ENCODE measurements around the gene CCDC78. TPM values are rescaled to one million over a fixed set of nuclear protein-coding genes. Genes with fewer than 3 reads are reported as not detected.

The CCDC78 gene
- total and polyA plus RNA-seq, 2 experiments from 2014 or later: 10.5 to 12.6 TPM

DNA sequence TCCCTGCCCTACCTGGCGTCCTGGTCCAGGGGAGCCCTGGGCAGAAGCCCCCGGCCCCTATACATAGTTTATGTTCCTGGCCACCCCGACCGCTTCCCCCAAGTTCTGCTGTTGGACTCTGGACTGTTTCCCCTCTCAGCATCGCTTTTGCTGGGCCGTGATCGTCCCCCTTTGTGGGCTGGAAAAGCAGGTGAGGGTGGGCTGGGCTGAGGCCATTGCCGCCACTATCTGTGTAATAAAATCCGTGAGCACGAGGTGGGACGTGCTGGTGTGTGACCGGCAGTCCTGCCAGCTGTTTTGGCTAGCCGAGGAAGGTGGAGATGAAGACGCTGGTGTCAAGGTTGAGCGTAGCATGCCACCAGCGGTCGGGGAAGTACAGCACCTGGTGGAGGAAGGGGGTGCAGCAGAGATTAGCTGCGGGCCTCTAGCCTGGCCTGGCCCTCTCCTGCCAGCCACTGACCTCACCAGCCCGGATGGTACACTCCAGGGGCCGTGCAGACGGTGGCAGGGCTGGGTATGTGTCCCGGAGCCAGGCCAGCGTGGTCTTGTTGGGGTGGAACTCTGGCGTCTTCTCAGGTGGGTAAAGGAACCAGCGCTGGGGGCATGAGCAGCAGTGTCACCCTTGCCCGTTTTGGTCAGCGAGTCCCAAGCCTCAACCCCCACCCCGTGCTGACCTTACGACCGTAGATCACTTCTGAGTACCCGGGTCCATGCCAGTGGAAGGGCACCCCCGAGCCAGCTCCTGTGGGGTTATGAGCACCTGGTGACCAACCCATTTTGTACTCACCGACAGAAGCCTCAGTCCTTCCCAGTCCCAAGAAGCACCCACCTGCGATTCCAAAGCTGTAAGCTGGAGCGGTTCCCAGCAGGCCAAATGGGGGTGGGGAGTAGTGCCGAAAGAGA, 43.5 kb downstream of the CCDC78 start:
- Histone ChIP-seq H3K79me2 (replicated peaks; ENCODE audit: insufficient read depth) (peaks cover 9% of the 10 kb centered on the region; the same call in 1 of the 2 replicates), H3K27me3 (ENCODE audit: insufficient read depth) (no peaks in the 10 kb centered on the region), H3K27ac (ENCODE audit: low read depth) (no peak overlapping the region), H3K9me2 (ENCODE audit: insufficient read depth) (no peaks in the 10 kb centered on the region), H2AFZ (no peak overlapping the region), H3K4me3 (peak overlapping the region; percentile 72), H3K4me2 (peak overlapping the region; percentile 84), H3K4me1 (ENCODE audit: insufficient read depth) (peaks cover 5% of the 10 kb centered on the region; the same call in 1 of the 2 replicates), H3F3A (replicated peaks; ENCODE audit: low read depth) (peaks cover 24% of the 10 kb centered on the region), H3K36me3 (ENCODE audit: insufficient read depth) (no peaks in the 10 kb centered on the region; the same call in 1 of the 2 replicates), H4K20me1 (replicated peaks; ENCODE audit: insufficient read depth) (peaks cover 14% of the 10 kb centered on the region; the same call in 1 of the 2 replicates)
- Mint-ChIP-seq H3K9me3 (no peaks in the 10 kb centered on the region; the same call in 1 of the 3 replicates), H3K4me3 (peak overlapping the region; percentile 84), H3K27me3 (ENCODE audit: insufficient read depth, low read depth, poor library complexity) (peaks cover 23% of the 10 kb centered on the region), H3K27ac (no peak overlapping the region), H3K4me1 (peaks cover 20% of the 10 kb centered on the region), H3K36me3 (ENCODE audit: low read depth) (peaks cover 34% of the 10 kb centered on the region)
- no peak for TF ChIP-seq STAT1 (IDR thresholded peaks at IDR 0.05; ENCODE audit: unreplicated experiment)
- no peak for TF ChIP-seq NANOG (IDR thresholded peaks at IDR 0.05; ENCODE audit: borderline replicate concordance)
- TF ChIP-seq, protein P1, sequence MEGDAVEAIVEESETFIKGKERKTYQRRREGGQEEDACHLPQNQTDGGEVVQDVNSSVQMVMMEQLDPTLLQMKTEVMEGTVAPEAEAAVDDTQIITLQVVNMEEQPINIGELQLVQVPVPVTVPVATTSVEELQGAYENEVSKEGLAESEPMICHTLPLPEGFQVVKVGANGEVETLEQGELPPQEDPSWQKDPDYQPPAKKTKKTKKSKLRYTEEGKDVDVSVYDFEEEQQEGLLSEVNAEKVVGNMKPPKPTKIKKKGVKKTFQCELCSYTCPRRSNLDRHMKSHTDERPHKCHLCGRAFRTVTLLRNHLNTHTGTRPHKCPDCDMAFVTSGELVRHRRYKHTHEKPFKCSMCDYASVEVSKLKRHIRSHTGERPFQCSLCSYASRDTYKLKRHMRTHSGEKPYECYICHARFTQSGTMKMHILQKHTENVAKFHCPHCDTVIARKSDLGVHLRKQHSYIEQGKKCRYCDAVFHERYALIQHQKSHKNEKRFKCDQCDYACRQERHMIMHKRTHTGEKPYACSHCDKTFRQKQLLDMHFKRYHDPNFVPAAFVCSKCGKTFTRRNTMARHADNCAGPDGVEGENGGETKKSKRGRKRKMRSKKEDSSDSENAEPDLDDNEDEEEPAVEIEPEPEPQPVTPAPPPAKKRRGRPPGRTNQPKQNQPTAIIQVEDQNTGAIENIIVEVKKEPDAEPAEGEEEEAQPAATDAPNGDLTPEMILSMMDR (conservative IDR thresholded peaks at IDR 0.05; ENCODE audit: low read depth in 2 of 2): no peak
- TF ChIP-seq EZH2 (IDR thresholded peaks at IDR 0.05; ENCODE audit: low read depth, unreplicated experiment): no peak
- TF ChIP-seq, protein P2, sequence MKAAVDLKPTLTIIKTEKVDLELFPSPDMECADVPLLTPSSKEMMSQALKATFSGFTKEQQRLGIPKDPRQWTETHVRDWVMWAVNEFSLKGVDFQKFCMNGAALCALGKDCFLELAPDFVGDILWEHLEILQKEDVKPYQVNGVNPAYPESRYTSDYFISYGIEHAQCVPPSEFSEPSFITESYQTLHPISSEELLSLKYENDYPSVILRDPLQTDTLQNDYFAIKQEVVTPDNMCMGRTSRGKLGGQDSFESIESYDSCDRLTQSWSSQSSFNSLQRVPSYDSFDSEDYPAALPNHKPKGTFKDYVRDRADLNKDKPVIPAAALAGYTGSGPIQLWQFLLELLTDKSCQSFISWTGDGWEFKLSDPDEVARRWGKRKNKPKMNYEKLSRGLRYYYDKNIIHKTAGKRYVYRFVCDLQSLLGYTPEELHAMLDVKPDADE (IDR thresholded peaks at IDR 0.05): no peak
- no peak for TF ChIP-seq CREB1 (CRISPR knock-in tag; IDR thresholded peaks at IDR 0.05; ENCODE audit: low read depth)
- no peak for ATAC-seq
- DNase-seq (ENCODE audit: low spot score): no peak

DNA sequence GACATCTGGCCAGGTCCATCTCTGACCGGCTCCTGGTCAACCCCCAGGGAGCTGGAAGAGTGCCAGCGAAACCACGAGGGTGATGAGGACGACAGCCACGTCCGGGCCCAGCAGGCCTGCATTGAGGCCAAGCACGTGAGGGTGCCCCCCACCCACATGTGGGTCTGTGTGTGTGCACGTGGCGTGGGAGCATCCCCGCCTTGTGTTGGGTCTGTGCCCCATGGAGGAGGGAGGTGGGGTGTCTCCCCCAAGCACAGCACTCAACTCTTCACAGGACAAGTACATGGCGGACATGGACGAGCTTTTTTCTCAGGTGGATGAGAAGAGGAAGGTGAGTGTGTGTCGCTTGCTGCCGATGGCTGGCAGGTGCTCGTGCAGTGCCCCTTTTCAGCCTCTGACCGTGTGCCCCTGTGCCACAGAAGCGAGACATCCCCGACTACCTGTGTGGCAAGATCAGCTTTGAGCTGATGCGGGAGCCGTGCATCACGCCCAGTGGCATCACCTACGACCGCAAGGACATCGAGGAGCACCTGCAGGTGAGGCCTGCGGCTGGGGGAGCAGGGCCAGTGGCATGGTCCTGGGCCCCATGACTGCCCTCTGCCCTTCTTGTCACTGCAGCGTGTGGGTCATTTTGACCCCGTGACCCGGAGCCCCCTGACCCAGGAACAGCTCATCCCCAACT, 44.4 kb downstream of the CCDC78 start:
- H4K20me1 ChIP-seq (replicated peaks; ENCODE audit: insufficient read depth): peaks cover 14% of the 10 kb centered on the region; the same call in 1 of the 2 replicates
- Mint-ChIP-seq H3K27me3 (ENCODE audit: insufficient read depth, low read depth, poor library complexity) (peaks cover 23% of the 10 kb centered on the region), H3K4me1 (peaks cover 23% of the 10 kb centered on the region), H3K36me3 (ENCODE audit: low read depth) (peaks cover 31% of the 10 kb centered on the region), H3K4me3 (peak overlapping the region; percentile 84), H3K27ac (no peak overlapping the region), H3K9me3 (no peaks in the 10 kb centered on the region; the same call in 1 of the 3 replicates)
- H2AFZ ChIP-seq: no peak overlapping the region
- ATAC-seq: no peak
- peaks cover 9% of the 10 kb centered on the region; the same call in 1 of the 2 replicates for H3K79me2 ChIP-seq (replicated peaks; ENCODE audit: insufficient read depth)
- peaks cover 24% of the 10 kb centered on the region for H3F3A ChIP-seq (replicated peaks; ENCODE audit: low read depth)
- H3K36me3 ChIP-seq (ENCODE audit: insufficient read depth): no peaks in the 10 kb centered on the region; the same call in 1 of the 2 replicates
- H3K9me2 ChIP-seq (ENCODE audit: insufficient read depth): no peaks in the 10 kb centered on the region
- no peak overlapping the region for H3K27ac ChIP-seq (ENCODE audit: low read depth)
- peak overlapping the region; percentile 86 for H3K4me2 ChIP-seq
- DNase-seq (ENCODE audit: low spot score): no peak
- peaks cover 13% of the 10 kb centered on the region; the same call in 1 of the 2 replicates for H3K4me1 ChIP-seq (ENCODE audit: insufficient read depth)
- H3K4me3 ChIP-seq: peak overlapping the region; percentile 71; the same call in 1 of the 2 replicates
- H3K27me3 ChIP-seq (ENCODE audit: insufficient read depth): no peaks in the 10 kb centered on the region
- TF ChIP-seq POLR2AphosphoS5 (IDR thresholded peaks at IDR 0.05; ENCODE audit: low read depth): peak; percentile 3; the same call in 1 of the 2 replicates
- TF ChIP-seq, protein P3, sequence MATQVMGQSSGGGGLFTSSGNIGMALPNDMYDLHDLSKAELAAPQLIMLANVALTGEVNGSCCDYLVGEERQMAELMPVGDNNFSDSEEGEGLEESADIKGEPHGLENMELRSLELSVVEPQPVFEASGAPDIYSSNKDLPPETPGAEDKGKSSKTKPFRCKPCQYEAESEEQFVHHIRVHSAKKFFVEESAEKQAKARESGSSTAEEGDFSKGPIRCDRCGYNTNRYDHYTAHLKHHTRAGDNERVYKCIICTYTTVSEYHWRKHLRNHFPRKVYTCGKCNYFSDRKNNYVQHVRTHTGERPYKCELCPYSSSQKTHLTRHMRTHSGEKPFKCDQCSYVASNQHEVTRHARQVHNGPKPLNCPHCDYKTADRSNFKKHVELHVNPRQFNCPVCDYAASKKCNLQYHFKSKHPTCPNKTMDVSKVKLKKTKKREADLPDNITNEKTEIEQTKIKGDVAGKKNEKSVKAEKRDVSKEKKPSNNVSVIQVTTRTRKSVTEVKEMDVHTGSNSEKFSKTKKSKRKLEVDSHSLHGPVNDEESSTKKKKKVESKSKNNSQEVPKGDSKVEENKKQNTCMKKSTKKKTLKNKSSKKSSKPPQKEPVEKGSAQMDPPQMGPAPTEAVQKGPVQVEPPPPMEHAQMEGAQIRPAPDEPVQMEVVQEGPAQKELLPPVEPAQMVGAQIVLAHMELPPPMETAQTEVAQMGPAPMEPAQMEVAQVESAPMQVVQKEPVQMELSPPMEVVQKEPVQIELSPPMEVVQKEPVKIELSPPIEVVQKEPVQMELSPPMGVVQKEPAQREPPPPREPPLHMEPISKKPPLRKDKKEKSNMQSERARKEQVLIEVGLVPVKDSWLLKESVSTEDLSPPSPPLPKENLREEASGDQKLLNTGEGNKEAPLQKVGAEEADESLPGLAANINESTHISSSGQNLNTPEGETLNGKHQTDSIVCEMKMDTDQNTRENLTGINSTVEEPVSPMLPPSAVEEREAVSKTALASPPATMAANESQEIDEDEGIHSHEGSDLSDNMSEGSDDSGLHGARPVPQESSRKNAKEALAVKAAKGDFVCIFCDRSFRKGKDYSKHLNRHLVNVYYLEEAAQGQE (IDR thresholded peaks at IDR 0.05; ENCODE audit: unreplicated experiment): no peak

Data from GM23338 (cell line).